Stimulated activated CD4-positive, alpha-beta T cell treated with anti-CD3 and anti-CD28 coated beads, Interleukin-12 subunit alpha, Interleukin-12 subunit beta, amount 100 ng/mL, for 24 hours (primary cell): ENCODE results near the gene TIAM1.

Source experiments
- DNase-seq, 2 experiments: peaks; one replicate each; pipeline ENCODE4 v3.0.0-alpha.2; 2020; ENCODE audit warnings: low read depth in 2 of 2

Gene TIAM1

DNA sequence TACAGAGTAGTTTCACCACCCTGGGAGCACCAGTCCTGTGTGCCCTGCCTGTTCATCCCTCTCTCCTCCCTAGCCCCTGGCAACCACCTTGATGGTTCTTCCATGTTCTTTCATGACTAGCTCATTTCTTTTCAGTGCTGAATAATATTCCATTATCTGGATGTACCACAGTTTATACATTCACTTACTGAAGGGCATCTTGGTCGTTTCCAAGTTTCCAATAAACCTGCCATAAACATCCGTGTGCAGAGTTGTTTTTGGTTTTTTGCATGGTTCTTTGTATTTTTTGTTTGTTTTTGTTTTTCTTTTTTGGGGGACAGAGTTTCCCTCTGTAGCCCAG is 13.9 kb downstream of the TIAM1 start:
- DNase-seq = no peak

DNA sequence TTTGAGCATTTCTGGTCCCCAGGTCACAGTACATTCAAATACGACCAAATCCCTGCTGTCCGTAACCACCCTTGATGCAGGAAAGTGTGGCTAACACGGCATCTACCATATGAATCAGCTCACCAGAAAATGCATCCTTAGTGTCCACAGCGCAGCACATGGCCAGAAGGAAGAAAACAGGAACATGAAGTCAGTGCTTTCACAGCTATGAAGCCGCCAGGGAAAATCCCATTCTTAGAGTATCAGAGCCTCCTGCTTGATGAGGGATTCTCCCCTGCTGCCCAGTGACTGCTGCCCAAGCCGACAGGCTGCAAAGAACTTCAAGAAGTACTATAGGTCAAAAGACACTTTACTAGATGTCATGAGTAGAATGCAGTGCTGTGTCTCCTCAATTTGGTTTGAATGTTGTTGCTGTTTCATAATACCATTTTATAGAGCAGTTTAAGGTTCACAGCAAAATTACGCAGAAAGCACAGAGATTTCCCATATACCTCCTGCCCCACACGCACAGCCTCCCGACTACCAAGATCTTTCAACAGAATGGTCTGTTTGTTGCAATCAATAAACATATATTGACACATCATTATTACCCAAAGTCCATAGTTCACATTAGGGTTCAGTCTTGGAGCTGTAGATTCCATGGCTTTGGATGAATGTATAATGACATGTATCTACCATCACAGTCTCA is 14.5 kb downstream of the TIAM1 start:
- DNase-seq = no peak

DNA sequence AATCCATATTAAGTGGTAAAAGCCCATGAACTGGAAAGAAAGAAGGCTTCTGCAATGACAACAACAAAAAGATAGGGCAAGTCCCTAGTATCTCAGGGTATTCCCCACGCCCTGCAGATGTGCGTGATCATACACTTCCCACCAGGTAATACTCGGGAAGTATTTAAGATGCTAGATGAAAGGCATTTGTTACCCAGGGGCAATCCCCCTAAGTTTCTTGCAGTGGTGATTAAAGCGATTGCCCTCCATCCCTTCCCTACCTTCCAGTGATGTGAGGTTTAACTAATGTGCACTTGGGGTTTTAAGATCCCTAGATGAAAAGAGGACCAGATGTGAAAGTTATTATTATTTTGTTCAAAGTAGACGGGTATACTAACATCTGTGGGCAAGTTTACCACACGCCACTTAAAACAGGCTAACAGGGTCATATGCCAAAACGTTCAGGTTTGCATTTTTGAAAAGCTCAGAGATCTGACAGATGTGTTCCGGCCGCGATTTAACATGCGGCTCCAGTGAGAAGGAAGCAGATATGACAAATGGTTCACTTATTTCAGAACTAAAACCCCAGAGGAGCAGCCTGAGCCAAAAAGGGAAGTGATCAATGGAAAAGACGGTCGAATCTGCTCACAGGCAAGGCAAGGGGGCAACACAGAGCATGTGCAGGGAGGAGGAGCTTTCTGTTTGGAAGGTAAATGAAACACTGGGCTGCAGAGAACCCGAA is 17.4 kb downstream of the TIAM1 start:
- peak; percentile 41 to 49 for DNase-seq

DNA sequence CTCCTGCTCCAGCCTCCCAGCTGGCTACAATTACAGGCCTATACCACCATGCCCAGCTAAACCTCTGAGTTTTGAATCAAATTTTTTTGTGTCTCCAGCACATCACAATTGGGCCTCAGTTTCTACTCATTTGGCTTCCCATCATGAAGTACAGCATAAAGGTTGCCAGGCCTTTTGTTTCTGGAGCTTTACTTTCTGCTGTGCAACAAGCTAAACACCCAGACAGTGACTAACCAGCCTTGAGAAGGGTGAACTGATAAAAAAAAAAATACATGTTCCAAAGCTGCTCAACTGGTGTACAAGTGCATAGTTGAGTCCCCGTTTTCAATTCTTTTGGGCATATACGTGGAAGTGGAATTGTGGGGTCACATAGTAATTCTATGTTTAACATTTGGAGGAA is 25.1 kb downstream of the TIAM1 start:
- no peak for DNase-seq

DNA sequence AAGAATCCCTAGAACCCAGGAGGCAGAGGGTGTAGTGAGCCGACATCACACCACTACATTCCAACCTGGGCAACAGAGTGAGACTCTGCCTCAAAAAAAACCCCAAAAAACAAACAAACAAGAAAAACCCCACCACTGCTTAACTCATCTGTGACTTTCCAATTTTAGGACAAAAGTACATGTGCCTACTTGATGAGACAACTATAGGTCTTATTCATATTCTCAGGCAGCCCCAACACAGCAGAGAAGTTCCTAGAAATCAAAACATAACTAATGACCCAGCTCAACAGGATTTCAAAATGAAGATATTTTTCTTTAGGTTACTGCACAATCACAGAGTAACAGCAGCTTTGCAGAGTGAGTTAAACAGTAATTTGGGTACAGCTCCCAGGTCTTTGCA is 26.4 kb downstream of the TIAM1 start:
- no peak for DNase-seq

DNA sequence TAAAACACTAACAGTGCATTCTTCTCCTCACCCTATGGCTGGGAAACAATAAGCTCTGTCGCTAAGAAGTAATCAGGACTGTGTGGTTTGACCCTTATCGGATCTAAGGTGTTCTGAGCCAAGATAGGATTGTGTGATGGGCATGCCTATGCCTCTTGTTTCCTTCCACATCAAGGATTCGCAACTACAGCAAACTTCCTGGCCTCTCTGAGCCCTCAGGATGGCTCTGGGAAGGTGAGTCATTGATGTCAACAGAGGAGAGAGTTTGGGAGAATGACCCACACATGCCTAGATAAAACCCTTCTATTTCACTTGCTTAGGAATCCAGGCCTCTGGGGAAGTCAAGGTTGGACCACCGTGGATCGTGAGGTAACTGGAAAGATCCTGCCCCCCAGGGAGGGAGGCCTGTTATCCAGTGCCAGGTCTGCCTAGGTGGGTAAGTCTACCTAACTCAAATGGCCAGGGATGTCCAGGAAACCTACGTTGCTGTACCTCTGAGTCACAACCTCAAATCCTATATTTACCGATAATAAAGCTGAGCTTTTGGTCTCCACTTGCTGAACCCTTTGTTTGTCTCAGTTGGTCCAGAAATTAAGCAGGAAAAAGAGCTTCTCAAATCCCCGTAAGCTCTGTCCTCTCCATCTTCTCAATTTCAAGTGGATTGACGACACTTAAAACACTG is 27.4 kb downstream of the TIAM1 start:
- DNase-seq = no peak

DNA sequence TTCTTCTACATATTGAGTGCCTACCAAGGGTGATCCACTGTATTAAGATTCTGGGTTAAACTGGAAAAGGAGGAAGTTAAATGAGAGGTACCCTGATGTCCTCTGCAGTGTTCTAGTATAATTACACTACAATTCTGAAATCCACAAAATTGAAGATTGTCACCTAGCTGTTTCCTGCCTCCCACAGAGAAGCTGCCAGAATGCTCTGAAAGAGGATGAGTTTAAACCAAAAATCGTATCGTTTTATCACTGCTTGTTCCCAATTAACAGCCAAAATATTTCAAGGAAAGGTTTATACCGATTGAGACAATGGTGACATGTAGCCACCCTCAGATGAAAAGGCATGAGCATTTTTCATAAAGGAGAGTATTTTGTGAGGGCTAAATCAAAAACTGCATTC is 28.0 kb downstream of the TIAM1 start:
- no peak for DNase-seq

DNA sequence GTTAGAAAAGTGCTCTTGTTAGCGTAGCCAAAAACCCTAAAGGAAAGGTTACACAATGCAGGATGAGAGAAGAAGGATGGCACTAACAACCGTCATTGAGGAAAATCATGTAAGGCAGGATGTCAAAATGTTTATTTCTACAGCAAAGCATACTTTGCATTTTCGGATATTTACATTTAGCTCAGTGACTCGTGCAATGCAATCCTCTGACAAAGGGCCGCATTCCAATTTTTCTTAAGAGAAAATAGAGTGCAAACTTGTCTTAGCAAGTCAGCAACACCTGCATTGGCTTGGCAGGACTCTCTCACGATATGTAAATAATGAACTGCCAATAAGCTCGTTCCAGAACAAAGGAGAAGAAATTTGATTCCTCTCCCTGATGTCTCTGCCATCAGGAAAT is 33.3 kb downstream of the TIAM1 start:
- no peak for DNase-seq

DNA sequence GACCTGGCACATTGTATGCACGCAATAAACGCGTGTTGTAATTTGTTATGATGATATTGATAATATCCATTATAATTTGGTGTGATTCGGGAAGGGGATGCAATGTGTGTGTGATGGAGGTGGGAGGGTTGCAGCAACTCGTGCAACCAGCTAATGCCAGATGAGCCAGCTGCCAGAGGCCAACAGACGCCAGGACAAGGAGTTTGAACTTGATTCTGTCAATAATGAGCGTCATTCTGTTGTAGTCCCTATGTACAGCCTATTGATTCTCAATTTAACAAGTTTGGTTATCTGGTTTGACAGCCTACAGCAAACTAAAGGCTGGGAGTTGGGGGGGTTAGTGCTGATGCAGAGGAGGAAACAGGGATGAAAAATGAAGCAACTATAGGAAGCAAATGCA is 35.5 kb downstream of the TIAM1 start:
- DNase-seq = no peak

DNA sequence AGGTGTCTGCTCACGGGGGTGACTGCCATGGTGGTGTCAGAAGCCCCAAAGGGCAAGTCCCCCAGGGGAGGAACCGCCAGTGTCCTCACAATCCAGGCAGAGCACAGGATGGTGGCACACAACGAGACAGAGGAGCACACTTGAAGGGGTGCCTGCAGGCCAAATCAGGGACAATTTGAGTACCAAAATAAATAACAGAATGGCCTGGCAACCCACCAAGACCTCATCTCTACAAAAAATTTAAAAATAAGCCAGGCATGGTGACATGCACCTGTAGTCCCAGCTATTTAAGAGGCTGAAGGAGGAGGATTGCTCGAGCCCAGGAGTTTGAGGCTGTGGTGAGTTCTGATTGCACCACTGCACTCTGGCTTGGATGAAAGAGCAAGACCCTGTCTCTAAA is 38.2 kb downstream of the TIAM1 start:
- DNase-seq = no peak

DNA sequence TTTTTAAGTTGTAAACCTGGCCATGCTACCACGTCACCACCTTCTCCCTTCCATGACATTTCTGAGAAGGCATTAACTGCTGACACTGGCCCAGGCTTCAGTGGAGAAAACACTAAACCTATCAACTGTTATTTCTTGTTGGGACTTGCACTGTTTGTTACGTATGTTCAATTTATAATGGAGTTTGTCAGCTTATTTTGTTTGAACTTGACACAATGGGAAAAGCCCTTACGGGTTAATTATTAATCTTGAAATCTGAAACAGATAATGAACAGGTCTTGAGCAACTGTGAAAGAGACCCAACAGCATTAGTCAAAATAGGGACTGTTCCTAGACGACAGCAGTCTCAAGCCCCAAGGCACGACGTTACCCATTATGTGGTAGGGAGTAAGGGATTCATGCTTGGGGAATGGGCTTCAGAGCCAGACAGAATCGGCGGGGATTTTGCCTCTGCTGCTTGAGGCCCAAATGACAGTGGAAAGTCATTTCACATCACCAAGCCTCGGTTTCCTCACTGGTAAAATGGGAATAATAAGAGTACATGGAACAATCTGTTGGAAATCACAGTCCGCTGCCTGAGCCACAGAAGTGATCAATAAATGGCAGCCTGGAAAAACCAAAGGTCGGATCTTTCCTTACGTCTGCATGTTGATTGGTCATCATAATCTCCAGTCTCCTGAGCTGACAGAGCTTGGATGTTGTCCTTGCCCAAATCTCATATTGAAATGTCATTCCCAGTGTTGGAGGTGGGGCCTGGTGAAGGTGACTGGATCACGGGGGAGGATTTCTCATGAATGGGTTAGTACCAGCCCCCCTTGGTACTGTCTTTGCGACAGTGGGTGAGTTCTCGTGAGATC is 44.5 kb downstream of the TIAM1 start:
- no peak for DNase-seq

DNA sequence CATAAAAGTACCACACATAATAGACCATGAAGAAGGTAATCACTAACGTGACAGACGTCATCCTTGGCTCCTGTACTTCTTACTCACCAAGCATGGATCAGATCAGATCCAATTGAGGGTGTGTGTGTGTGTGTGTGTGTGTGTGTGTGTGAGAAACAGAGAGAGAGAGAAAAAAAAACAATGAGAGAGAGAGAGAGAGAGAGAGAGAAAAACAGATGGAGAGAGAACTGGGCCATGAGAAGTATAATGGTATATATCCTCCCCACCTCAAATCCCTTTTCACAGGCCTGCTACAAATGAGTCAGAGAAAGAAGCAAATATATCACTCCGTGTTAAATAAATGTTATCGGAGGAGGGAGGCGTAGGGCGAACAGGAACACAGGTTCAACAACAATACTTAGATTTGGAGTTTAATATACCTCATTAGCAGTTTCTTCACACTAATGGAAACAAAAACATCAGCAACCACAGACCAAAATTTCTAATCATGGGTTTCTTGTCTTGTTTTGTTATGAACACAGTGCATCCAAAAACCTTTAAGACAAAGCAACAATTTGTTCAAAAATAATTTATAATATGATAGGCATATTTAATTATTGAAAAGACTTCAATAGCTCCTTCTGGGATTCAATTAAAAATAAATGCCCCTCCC is 45.3 kb downstream of the TIAM1 start:
- no peak for DNase-seq

DNA sequence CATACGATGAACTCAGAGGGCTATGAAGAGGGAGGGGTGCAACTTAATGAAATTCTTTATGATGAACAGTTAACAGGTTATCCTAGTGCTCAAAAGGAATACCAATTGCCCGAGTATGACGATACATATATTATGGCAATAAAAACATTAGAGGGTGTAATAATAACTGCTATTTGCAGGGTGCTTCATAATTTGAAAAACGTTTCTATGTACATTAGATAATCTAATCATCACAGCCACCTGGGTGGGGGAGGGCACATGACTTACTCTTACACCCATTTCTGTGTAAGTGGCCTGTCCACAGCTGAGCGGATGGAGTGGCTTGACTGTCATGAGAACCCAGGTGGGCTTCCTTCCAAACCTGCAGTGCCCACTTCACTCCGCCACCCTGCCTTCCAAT is 46.3 kb downstream of the TIAM1 start:
- DNase-seq = no peak

DNA sequence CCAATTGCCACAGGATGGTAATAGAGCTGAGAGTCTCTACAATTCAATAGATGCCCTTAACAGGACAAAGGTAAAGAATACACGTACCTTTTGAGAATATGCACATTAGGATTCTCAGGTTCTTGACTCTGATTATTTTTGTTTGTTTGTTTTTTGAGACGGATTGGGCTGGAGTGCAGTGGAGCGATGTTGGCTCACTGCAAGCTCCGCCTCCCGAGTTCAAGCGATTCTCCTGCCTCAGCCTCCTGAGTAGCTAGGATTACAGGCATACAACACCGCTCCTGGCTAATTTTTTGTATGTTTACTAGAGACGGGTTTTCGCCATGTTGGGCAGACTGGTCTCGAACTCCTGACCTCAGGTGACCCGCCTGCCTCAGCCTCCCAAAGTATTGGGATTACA is 48.4 kb downstream of the TIAM1 start:
- DNase-seq = no peak

DNA sequence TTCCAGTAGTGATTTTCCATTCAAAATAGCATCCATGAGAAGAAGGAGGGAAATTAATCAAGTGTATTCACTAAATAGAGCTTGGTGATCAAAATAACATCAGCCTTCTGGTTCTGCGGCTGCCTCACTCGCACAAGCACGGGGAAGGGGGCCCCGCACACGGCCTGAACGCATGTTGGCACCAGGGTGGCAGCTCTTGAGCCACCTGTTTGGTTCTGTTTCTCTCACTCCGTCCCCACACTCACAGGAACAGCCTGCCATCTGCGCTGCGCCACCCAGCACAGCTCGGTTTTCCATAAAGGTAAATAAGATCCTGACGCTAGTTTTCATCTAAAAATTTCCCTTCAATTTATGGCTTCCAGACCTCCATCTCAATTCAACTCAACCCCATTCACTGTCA is 49.4 kb downstream of the TIAM1 start:
- DNase-seq = no peak

DNA sequence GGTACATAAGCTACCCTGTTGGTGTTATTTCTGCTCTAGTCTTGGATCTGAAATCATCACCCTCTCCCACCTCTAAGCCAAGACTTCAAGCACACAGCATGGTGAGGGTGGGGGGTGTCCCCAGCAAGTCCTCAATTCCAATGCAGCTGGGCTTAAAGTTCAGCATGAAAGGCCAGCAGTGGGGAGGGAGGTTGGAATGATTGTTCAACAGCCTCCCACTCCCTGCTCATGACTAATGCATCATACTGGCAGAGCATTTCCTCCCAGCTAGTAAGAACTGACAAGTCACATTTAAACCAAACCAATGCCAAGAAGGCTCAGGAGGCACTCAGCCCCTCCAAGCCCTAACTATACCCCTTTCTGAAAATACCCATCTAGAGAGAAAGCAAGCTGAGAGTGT is 50.1 kb downstream of the TIAM1 start:
- peak; percentile 40 to 55 for DNase-seq

DNA sequence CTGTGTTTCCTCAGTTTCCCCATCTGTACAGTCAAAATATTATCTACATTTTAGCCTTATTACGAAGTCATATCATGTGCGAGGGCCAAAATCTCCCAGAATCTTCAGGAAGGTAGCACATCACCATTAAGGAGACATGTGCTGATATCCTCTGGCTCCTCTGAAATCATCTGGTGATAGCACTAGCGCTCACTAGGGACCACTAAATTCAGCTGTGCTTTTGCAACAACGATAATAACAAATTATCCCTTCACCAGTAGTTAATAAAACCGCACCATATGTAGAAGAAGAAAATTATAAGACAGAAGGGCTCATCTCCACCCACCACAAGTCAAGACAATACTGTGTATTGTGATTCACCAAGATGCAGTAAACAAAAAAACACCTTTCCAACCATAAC is 53.3 kb downstream of the TIAM1 start:
- no peak for DNase-seq

DNA sequence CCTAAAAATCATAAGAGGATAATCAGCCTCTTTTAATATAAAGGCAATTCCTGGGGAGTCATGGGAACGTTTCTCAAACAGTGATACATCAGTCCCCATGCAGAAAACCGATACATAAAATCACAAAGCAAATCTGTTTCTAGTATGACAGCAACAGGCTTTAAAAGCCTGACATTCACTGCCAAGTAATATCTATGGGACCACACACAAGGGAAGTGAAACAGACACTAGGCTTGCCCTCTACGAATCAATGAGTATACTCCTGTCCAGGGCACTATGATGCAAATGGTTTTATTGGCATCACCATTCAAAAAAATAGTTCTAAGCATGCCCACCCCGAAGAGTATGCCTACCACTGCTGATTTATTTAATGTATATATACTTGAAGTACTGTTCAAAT is 54.4 kb downstream of the TIAM1 start:
- DNase-seq = no peak

DNA sequence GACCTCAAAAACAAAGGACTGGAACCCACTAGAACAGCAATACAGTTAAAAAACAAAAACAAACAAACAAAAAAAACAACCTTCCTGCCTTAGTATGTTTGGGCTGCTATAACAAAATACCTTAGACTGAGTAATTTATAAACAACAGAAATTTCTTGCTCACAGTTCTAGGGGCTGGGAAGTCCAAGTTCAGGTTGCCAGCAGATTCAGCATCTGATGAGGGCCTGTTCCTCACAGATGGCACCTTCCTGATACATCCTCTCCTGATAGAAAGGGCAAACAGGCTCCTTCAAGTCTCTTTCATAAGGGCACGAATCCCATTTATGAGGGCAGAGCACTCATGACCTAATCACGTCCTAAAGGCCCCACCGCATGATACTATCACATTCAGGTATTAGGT is 55.9 kb downstream of the TIAM1 start:
- DNase-seq = no peak

DNA sequence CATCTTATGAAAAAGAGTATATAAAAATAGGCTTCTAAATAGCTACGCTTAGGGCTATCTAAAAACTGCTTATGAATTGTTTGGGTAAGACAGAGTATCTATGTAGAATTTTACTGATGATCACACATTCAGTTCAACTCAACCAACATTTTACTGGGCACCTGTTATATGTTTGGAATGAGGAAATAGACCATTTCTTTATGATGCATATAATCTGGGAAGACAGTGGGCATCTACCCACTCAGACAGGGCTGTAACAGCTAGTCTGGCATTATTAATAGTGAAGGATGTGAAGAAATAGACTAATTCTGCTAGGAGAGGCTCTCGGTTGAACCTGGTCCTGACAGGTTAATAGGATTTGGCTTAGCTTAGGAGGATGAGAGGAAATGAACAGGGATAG is 56.9 kb downstream of the TIAM1 start:
- DNase-seq = no peak

DNA sequence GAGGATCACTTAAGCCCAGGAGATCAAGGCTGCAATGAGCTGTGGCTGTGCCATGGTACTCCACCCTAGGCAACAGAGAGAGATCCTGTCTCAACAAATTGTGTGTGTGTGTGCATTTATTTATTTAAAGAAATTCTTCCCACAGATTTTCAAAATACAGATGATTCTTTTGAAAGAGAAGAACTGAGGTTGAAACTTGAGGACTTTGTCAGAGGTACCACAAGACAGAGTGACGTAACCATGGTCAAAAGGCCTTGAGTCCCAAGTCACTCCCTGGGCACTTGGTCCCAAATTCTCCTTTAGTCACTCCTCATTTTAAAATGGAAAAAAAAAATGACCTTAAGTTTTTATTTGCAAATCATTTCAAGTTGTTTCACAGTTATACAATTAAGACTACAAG is 57.4 kb downstream of the TIAM1 start:
- DNase-seq = no peak
